ENCODE data around the gene TIMM50.

TIMM50 gene

GRCh38 chr19:39533003-39533512 is 52.4 kb downstream of the TIMM50 start:
- DNase-seq (ENCODE audit: low spot score): no peak

GRCh38 chr19:39533791-39534190 is 53.2 kb downstream of the TIMM50 start:
- DNase-seq (ENCODE audit: low spot score): no peak

GRCh38 chr19:39539165-39539517 is 58.5 kb downstream of the TIMM50 start:
- DNase-seq (ENCODE audit: low spot score): no peak

- DNase-seq (ENCODE audit: low spot score): peak; percentile 98
Observed at GRCh38 chr19:39539518-39540332, 59.1 kb downstream of the TIMM50 start, which contains the start of gene EID2. TSS of gene EID2 (minus strand) at chr19:39540161. CDS start at chr19:39540079, 82 bp downstream.

GRCh38 chr19:39540333-39540673 is 59.7 kb downstream of the TIMM50 start:
- DNase-seq (ENCODE audit: low spot score): no peak
